CD8-positive, alpha-beta memory T cell (primary cell): ENCODE measurements around the gene DMRTC2. TPM values are rescaled to one million over a fixed set of nuclear protein-coding genes. Genes with fewer than 3 reads are reported as not detected.

Experiments
- CTCF ChIA-PET: fragments of 350-600 bp; sonication (Branson Sonifier 250); formaldehyde crosslinking; loops from one replicate; lab custom pipeline; 2021; ENCODE audit warnings: antibody characterized with exemption; lab: Charles Lee
- POLR2A ChIA-PET: fragments of 350-600 bp; sonication (Branson Sonifier 250); formaldehyde crosslinking; loops from one replicate; lab custom pipeline; 2021; ENCODE audit warnings: antibody characterized with exemption; lab: Charles Lee
- DNase-seq, 5 donors: peaks; one replicate each; pipeline versions ENCODE4 v3.0.0 to v3.0.0-alpha.2; 2020 to 2022; ENCODE audit warnings: mixed read lengths in 1 of 5
- H3K27ac ChIP-seq: one replicate; pipeline ENCODE4 v1.7.0; 2013; ENCODE audit warnings: low read depth, mild to moderate bottlenecking, low read length, moderate library complexity
- H3K27me3 ChIP-seq: 2 replicates; pipeline ENCODE4 v1.7.0; 2013; ENCODE audit warnings: low read length, mild to moderate bottlenecking; ENCODE audit not compliant: insufficient read depth, poor library complexity, severe bottlenecking
- H3K36me3 ChIP-seq: 2 replicates; pipeline ENCODE4 v1.7.0; 2013; ENCODE audit warnings: mild to moderate bottlenecking, low read length, moderate library complexity; ENCODE audit not compliant: insufficient read depth
- H3K4me1 ChIP-seq: 2 replicates; pipeline ENCODE4 v1.7.0; 2013; ENCODE audit warnings: mild to moderate bottlenecking, low read length, moderate library complexity; ENCODE audit not compliant: insufficient read depth
- H3K4me3 ChIP-seq: 2 replicates; pipeline ENCODE4 v1.7.0; 2013; ENCODE audit warnings: mild to moderate bottlenecking, low read length
- H3K9me3 ChIP-seq: 2 replicates; pipeline ENCODE4 v1.7.0; 2013; ENCODE audit warnings: mild to moderate bottlenecking, low read length
- H3K27ac Mint-ChIP-seq, 8 donors: one replicate each; pipeline ENCODE4 v1.8.0; 2020 to 2021; ENCODE audit warnings: mixed read lengths in 8 of 8, mild to moderate bottlenecking in 6 of 8, inconsistent platforms in 3 of 8, moderate library complexity in 3 of 8
- H3K27me3 Mint-ChIP-seq, 2 donors: one replicate each; pipeline ENCODE4 v1.8.0; 2020 to 2021; ENCODE audit warnings: mixed read lengths in 2 of 2, mild to moderate bottlenecking in 1 of 2, moderate library complexity in 1 of 2
- H3K36me3 Mint-ChIP-seq, 3 donors: one replicate each; pipeline ENCODE4 v1.8.0; 2020 to 2021; ENCODE audit warnings: mixed read lengths in 3 of 3, inconsistent platforms in 1 of 3, mild to moderate bottlenecking in 1 of 3
- H3K4me1 Mint-ChIP-seq, 3 donors: one replicate each; pipeline ENCODE4 v1.8.0; 2020 to 2021; ENCODE audit warnings: mixed read lengths in 3 of 3, inconsistent platforms in 1 of 3, mild to moderate bottlenecking in 1 of 3
- H3K4me3 Mint-ChIP-seq, 7 donors: one replicate each; pipeline ENCODE4 v1.8.0; 2020 to 2021; ENCODE audit warnings: mixed read lengths in 7 of 7, mild to moderate bottlenecking in 6 of 7, moderate library complexity in 4 of 7, inconsistent platforms in 2 of 7
- H3K9me3 Mint-ChIP-seq, 5 donors: one replicate each; pipeline ENCODE4 v1.8.0; 2020 to 2022; ENCODE audit warnings: mixed read lengths in 5 of 5, mild to moderate bottlenecking in 3 of 5, moderate library complexity in 2 of 5, inconsistent platforms in 1 of 5
- polyA plus RNA-seq: library from polyadenylated mRNA; unstranded; fragments of 300-500 nt; fragmentation: Illumina TruSeq; gene quantifications from one replicate; pipeline ENCODE4 v1.2.3, GENCODE V29; 2021
- total RNA-seq, 2 experiments: library from RNA; stranded (reverse); gene quantifications; one replicate each; pipeline ENCODE4 v1.2.3, GENCODE V29; 2021

DMRTC2 gene
- total and polyA plus RNA-seq, 3 experiments from 2014 or later, result not detected

DNA sequence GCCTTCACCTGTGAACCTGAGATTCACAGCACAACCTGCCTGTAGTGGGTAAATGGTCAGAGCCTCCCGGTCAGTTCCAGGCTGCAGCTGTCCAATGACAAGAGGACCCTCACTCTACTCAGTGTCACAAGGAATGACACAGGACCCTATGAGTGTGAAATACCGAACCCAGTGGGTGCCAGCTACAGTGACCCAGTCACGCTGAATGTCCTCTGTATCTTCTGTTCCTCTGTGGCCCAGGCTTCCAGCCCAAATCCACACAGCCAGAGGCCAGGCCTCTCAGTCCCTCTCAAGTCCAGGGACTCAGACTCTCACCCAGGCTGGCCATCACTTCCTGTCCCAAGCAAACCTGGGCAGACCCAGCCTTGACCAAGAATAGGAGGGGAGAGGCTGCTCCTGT is 37.7 kb upstream of the DMRTC2 start:
- Histone ChIP-seq H3K27me3 (no peaks in the 10 kb centered on the region), H3K4me1 (no peaks in the 10 kb centered on the region), H3K9me3 (no peaks in the 10 kb centered on the region), H3K4me3 (no peak overlapping the region), H3K27ac (no peak overlapping the region), H3K36me3 (no peaks in the 10 kb centered on the region)
- Mint-ChIP-seq H3K36me3 (peaks cover 0 to 1% (median 0%) of the 10 kb centered on the region in 3 donors), H3K4me3 (no peak overlapping the region), H3K27ac (no peak overlapping the region), H3K27me3 (peaks cover 4 to 26% of the 10 kb centered on the region in 2 donors), H3K4me1 (peaks cover 0 to 4% (median 1%) of the 10 kb centered on the region in 3 donors), H3K9me3 (no peaks in the 10 kb centered on the region)
- no peak for DNase-seq
- ChIA-PET POLR2A (no interaction called here), CTCF (interaction anchor here (0.8 kb wide), 1 partner anchor 12 kb away, joined by 3 read pairs; no protein-coding TSS in a partner anchor)

DNA sequence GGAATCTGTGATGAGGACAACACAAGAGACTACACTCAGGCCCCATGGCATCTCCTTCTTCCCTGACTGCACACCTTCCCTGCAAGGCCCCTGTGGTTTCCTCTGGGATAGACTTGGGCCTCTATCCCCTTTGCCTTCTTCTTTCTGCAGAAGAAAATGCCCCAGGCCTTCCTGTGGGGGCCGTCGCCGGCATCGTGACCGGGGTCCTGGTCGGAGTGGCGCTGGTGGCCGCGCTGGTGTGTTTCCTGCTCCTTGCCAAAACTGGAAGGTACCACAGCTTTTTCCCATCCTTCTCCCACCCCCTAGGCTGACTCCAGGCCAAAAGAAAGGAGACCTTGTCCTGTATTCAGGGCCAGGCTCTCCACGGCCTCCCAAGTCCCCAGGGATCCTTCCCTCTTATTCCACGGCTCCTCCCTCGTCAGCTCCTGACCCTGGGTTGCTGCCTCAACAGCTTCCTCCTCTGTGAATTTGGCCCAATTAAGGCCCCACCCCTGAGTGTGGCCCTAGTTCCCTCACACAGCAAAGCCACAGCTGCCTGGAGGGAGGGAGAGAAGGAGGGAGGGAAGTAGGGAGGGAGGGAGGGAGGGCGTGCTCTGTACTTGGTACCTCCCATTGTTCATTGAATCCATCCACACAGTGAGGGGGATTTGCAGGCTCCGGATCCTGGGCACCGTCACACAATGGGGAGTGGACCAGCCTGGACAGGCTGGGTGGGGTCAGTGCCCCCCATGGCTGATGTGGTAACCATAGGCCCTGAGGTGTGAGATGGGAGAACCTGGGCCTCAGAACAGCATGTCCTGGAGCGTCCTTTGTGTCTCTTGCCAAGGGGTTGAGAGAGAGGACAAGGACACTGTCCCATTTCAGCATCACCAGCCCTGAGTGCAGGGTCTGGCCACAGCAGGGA is 35.9 kb upstream of the DMRTC2 start:
- DNase-seq, result no peak
- Mint-ChIP-seq H3K4me3 (no peak overlapping the region), H3K9me3 (peaks cover 0 to 2% (median 0%) of the 10 kb centered on the region in 5 donors), H3K27ac (no peak overlapping the region), H3K4me1 (no peaks in the 10 kb centered on the region), H3K36me3 (peaks cover 0 to 3% (median 1%) of the 10 kb centered on the region in 3 donors), H3K27me3 (peaks cover 5 to 31% of the 10 kb centered on the region in 2 donors)
- no peak overlapping the region for H3K27ac ChIP-seq
- CTCF ChIA-PET, result no interaction called here
- H3K9me3 ChIP-seq, result no peaks in the 10 kb centered on the region
- H3K27me3 ChIP-seq, result no peaks in the 10 kb centered on the region
- POLR2A ChIA-PET, result no interaction called here
- H3K4me1 ChIP-seq, result no peaks in the 10 kb centered on the region
- H3K4me3 ChIP-seq, result no peak overlapping the region
- no peaks in the 10 kb centered on the region for H3K36me3 ChIP-seq

DNA sequence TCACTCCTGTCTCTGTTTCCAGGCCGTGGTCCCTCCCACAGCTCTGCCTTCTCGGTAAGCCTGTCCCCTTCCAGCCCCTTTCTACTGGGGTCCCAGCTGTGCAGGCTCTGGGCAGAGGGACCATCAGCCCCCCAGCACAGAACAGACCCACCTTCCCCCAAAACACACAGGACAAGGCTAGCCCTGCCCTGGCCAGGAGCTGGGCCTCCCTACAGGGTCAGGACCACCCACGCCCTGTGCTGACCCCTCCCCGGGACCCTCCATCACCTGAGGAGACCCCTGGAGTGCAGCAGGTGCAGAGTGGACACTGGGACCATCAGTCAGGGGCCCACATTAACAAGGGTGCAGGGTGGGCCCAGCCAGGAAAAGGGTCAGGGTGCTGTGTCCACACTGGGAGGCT is 34.5 kb upstream of the DMRTC2 start:
- Mint-ChIP-seq H3K27me3 (peaks cover 7 to 31% of the 10 kb centered on the region in 2 donors), H3K4me1 (no peaks in the 10 kb centered on the region), H3K27ac (no peak overlapping the region), H3K9me3 (peaks cover 0 to 2% (median 0%) of the 10 kb centered on the region in 5 donors), H3K4me3 (no peak overlapping the region), H3K36me3 (peaks cover 0 to 3% (median 1%) of the 10 kb centered on the region in 3 donors)
- Histone ChIP-seq H3K27me3 (no peaks in the 10 kb centered on the region), H3K4me1 (no peaks in the 10 kb centered on the region), H3K4me3 (no peak overlapping the region), H3K27ac (no peak overlapping the region), H3K9me3 (no peaks in the 10 kb centered on the region), H3K36me3 (no peaks in the 10 kb centered on the region)
- ChIA-PET POLR2A (no interaction called here), CTCF (interaction anchor here (1.4 to 1.6 kb wide), 2 partner anchors 15 to 17 kb away, joined by 3 to 6 read pairs; no protein-coding TSS in a partner anchor)
- DNase-seq, result no peak

DNA sequence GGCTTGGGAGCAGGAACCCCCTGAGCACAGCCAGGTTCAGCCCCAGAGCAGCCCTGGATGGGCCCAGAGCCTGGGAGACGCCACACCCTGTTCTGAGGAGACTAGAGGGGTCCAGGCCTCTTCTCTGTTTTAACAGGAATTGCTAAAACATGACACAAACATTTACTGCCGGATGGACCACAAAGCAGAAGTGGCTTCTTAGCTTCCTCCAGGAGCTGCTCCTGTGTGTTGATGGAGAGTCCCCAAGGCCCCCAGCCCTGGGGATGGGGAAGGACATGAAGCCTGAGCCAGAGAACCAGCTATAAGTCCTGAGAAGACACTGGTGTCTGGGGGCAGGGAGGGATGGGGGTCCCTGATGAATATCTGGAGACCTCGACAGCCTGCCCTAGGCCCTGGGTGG is 33.8 kb upstream of the DMRTC2 start:
- DNase-seq, result no peak
- CTCF ChIA-PET, result interaction anchor here (1.4 to 1.6 kb wide), 2 partner anchors 16 to 18 kb away, joined by 3 to 6 read pairs; no protein-coding TSS in a partner anchor
- Mint-ChIP-seq H3K27ac (no peak overlapping the region), H3K36me3 (peaks cover 0 to 3% (median 1%) of the 10 kb centered on the region in 3 donors), H3K4me3 (no peak overlapping the region), H3K4me1 (no peaks in the 10 kb centered on the region), H3K27me3 (peaks cover 7 to 27% of the 10 kb centered on the region in 2 donors), H3K9me3 (peaks cover 0 to 2% (median 0%) of the 10 kb centered on the region in 5 donors)
- Histone ChIP-seq H3K4me1 (no peaks in the 10 kb centered on the region), H3K4me3 (no peak overlapping the region), H3K27ac (no peak overlapping the region), H3K9me3 (no peaks in the 10 kb centered on the region), H3K36me3 (no peaks in the 10 kb centered on the region), H3K27me3 (no peaks in the 10 kb centered on the region)
- POLR2A ChIA-PET, result no interaction called here

DNA sequence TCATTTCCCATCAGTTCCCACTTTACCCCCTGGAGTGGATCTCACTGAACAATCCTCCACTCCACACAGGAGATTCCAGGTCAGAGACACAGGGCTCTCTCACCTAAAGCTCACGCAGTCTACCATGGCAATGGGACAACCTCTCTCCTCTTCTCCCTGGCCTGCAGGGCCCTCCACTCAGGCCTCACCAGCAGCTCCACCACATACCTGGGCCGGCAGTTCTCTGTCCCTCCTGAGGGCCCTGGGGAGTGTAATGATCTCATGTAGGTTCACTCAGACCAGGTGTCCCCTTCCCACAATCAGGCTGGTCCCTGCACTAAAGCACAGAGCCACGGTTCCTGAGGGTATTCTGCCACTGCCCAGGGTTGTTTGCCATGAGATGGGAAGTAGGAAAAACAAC is 32.9 kb upstream of the DMRTC2 start:
- Mint-ChIP-seq H3K36me3 (peaks cover 0 to 3% (median 1%) of the 10 kb centered on the region in 3 donors), H3K4me3 (no peak overlapping the region), H3K27me3 (peaks cover 7 to 27% of the 10 kb centered on the region in 2 donors), H3K9me3 (peaks cover 0 to 2% (median 0%) of the 10 kb centered on the region in 5 donors), H3K27ac (no peak overlapping the region), H3K4me1 (no peaks in the 10 kb centered on the region)
- no peak overlapping the region for H3K4me3 ChIP-seq
- H3K27me3 ChIP-seq, result no peaks in the 10 kb centered on the region
- CTCF ChIA-PET, result interaction anchor here (1.6 kb wide), 1 partner anchor 17 kb away, joined by 6 read pairs; no protein-coding TSS in a partner anchor
- no peaks in the 10 kb centered on the region for H3K9me3 ChIP-seq
- no peaks in the 10 kb centered on the region for H3K4me1 ChIP-seq
- POLR2A ChIA-PET, result no interaction called here
- no peak for DNase-seq
- no peaks in the 10 kb centered on the region for H3K36me3 ChIP-seq
- H3K27ac ChIP-seq, result no peak overlapping the region

DNA sequence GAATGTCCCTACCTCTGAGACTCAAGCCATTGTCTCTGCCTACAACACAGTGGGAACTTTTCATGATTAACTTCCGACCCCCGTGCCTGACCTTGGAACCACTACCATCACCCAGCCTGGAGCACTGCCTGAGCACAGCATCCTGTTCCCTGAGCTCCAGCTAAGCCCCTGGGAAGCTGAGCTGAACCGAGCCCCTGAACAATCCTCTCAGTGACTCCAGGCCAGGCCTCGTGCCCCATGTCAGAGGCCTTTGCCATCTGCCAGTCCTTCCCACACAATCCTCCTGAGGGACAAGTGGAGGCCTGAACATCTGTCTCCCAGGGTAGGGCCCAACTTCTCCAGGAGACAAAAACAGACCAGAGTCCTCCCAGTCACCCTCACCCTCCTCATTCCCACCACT is 30.9 kb upstream of the DMRTC2 start:
- Mint-ChIP-seq H3K4me3 (no peak overlapping the region), H3K4me1 (no peaks in the 10 kb centered on the region), H3K9me3 (peaks cover 0 to 2% (median 0%) of the 10 kb centered on the region in 5 donors), H3K36me3 (peaks cover 0 to 3% (median 0%) of the 10 kb centered on the region in 3 donors), H3K27ac (no peak overlapping the region), H3K27me3 (peaks cover 6 to 22% of the 10 kb centered on the region in 2 donors)
- no peak for DNase-seq
- no peak overlapping the region for H3K27ac ChIP-seq
- POLR2A ChIA-PET, result no interaction called here
- no peaks in the 10 kb centered on the region for H3K4me1 ChIP-seq
- CTCF ChIA-PET, result no interaction called here
- no peaks in the 10 kb centered on the region for H3K27me3 ChIP-seq
- no peaks in the 10 kb centered on the region for H3K36me3 ChIP-seq
- H3K9me3 ChIP-seq, result no peaks in the 10 kb centered on the region
- no peak overlapping the region for H3K4me3 ChIP-seq

DNA sequence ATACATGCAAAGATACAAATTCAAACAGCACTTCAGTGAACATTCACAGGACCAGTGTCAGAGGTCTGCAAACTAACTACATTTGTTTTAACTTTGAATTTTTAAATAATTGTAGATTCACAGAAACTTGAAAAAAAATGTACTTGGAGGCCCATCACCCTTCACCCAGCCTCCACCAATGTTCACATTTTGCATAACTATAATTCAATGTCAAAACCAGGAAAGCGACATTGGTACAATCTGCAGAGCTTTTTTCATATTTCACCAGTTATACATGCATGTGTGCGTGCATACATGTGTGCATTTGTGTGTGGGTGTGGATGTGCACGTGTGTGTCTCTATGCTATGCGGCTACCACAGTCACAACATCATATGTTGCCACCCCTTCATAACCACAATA is 29.5 kb upstream of the DMRTC2 start:
- H3K9me3 Mint-ChIP-seq, result peaks cover 0 to 2% (median 0%) of the 10 kb centered on the region in 5 donors
- DNase-seq, result no peak
- POLR2A ChIA-PET, result no interaction called here
- CTCF ChIA-PET, result no interaction called here
- no peak overlapping the region for H3K4me3 Mint-ChIP-seq
- no peak overlapping the region for H3K4me3 ChIP-seq
- H3K9me3 ChIP-seq, result no peaks in the 10 kb centered on the region
- H3K27ac ChIP-seq, result no peak overlapping the region
- H3K36me3 ChIP-seq, result no peaks in the 10 kb centered on the region
- no peaks in the 10 kb centered on the region for H3K4me1 ChIP-seq
- peaks cover 0 to 3% (median 0%) of the 10 kb centered on the region in 3 donors for H3K36me3 Mint-ChIP-seq
- H3K27me3 Mint-ChIP-seq, result peaks cover 6 to 18% of the 10 kb centered on the region in 2 donors
- H3K4me1 Mint-ChIP-seq, result no peaks in the 10 kb centered on the region
- no peak overlapping the region for H3K27ac Mint-ChIP-seq
- no peaks in the 10 kb centered on the region for H3K27me3 ChIP-seq

DNA sequence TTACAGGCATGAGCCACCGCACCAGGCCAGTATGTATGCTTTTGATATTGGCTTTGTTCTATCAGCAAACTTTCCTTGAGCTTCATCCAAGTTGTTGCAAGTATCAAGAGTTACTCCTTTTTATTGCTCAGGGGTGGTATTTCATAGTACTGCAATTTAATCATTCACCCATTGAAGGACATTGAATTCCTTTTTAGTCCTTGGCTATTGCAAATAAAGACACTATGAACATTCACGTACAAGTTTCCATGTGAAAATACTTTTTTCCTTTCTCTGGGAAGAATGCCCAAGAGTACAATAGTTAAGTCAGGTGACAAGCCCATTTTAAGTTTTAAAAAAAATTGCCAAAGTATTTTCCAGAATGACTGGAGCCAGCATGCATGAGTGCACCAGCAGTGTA is 28.1 kb upstream of the DMRTC2 start:
- peaks cover 0 to 3% (median 0%) of the 10 kb centered on the region in 3 donors for H3K36me3 Mint-ChIP-seq
- Histone ChIP-seq H3K9me3 (no peaks in the 10 kb centered on the region), H3K27ac (no peak overlapping the region), H3K4me1 (no peaks in the 10 kb centered on the region), H3K27me3 (no peaks in the 10 kb centered on the region), H3K4me3 (no peak overlapping the region), H3K36me3 (no peaks in the 10 kb centered on the region)
- POLR2A ChIA-PET, result no interaction called here
- no peak for DNase-seq
- H3K27ac Mint-ChIP-seq, result no peak overlapping the region
- CTCF ChIA-PET, result interaction anchor here (0.6 to 1.4 kb wide), 2 partner anchors 11 to 21 kb away, joined by 3 to 4 read pairs; no protein-coding TSS in a partner anchor
- peaks cover 0 to 2% (median 0%) of the 10 kb centered on the region in 5 donors for H3K9me3 Mint-ChIP-seq
- H3K27me3 Mint-ChIP-seq, result peaks cover 12 to 27% of the 10 kb centered on the region in 2 donors
- H3K4me3 Mint-ChIP-seq, result no peak overlapping the region
- peaks cover 0 to 2% (median 0%) of the 10 kb centered on the region in 3 donors for H3K4me1 Mint-ChIP-seq
